Hepatocyte (in vitro differentiated cells): ENCODE results near the gene SPATA45. TPM values are rescaled to one million over a fixed set of nuclear protein-coding genes. Genes with fewer than 3 reads are reported as not detected.

Source experiments
- DNase-seq: peaks from one replicate; pipeline ENCODE4 v3.0.0-alpha.2; 2016; ENCODE audit warnings: low spot score
- H2AFZ ChIP-seq: fragments of 200-600 bp; sonication (generic); 2 replicates; pipeline ENCODE4 v1.6.0; 2016; ENCODE audit warnings: antibody characterized with exemption, mild to moderate bottlenecking
- H3K27ac ChIP-seq: fragments of 200-600 bp; sonication (generic); 2 replicates; pipeline ENCODE4 v1.5.1; 2016; ENCODE audit warnings: mild to moderate bottlenecking
- H3K27me3 ChIP-seq: fragments of 200-600 bp; sonication (generic); 2 replicates; pipeline ENCODE4 v1.6.1; 2016
- H3K36me3 ChIP-seq: fragments of 200-600 bp; sonication (generic); replicated peaks from 2 replicates; pipeline ENCODE4 v1.5.1; 2016; ENCODE audit warnings: low read depth; ENCODE audit not compliant: insufficient read depth
- H3K4me1 ChIP-seq: fragments of 200-600 bp; sonication (generic); 2 replicates; pipeline ENCODE4 v1.5.1; 2016; ENCODE audit warnings: mild to moderate bottlenecking, moderate library complexity; ENCODE audit not compliant: insufficient read depth
- H3K4me2 ChIP-seq: fragments of 200-600 bp; sonication (generic); 2 replicates; pipeline ENCODE4 v1.6.0; 2016
- H3K4me3 ChIP-seq: fragments of 200-600 bp; sonication (generic); 2 replicates; pipeline ENCODE4 v1.5.1; 2016; ENCODE audit warnings: mild to moderate bottlenecking
- H3K79me2 ChIP-seq: fragments of 200-600 bp; sonication (generic); 2 replicates; pipeline ENCODE4 v1.6.0; 2017; ENCODE audit warnings: mild to moderate bottlenecking
- H3K9me2 ChIP-seq: fragments of 200-600 bp; sonication (generic); replicated peaks from 2 replicates; pipeline ENCODE4 v1.6.0; 2017; ENCODE audit warnings: mild to moderate bottlenecking; ENCODE audit not compliant: insufficient read depth
- H3K9me3 ChIP-seq: fragments of 200-600 bp; sonication (generic); 2 replicates; pipeline ENCODE4 v1.5.1; 2016; ENCODE audit warnings: low read depth, mild to moderate bottlenecking
- H4K20me1 ChIP-seq: fragments of 200-600 bp; sonication (generic); 2 replicates; pipeline ENCODE4 v1.6.0; 2016; ENCODE audit warnings: mild to moderate bottlenecking; ENCODE audit not compliant: insufficient read depth, poor library complexity, severe bottlenecking
- CTCF ChIP-seq: fragments of 200-600 bp; sonication (generic); IDR thresholded peaks from 2 replicates; pipeline ENCODE4 v1.5.1; 2016; ENCODE audit warnings: antibody characterized with exemption, mild to moderate bottlenecking; ENCODE audit not compliant: poor library complexity
- EZH2 ChIP-seq: fragments of 200-600 bp; sonication (generic); IDR thresholded peaks from 2 replicates; pipeline ENCODE4 v1.6.1; 2016; ENCODE audit warnings: antibody characterized with exemption, mild to moderate bottlenecking, borderline replicate concordance
- EZH2phosphoT487 ChIP-seq: fragments of 200-600 bp; sonication (generic); IDR thresholded peaks from one replicate; pipeline ENCODE4 v1.6.1; 2018; ENCODE audit warnings: antibody characterized with exemption, mild to moderate bottlenecking, low read depth, moderate library complexity; ENCODE audit not compliant: unreplicated experiment, severe bottlenecking
- WGBS: methylation state at CpG from one replicate; pipeline ENCODE4 v1.1.6; 2016; ENCODE audit warnings: low lambda C conversion rate; ENCODE audit errors: missing lambda C conversion rate; 5-methylcytosine and 5-hydroxymethylcytosine counted together
- polyA plus RNA-seq: library from polyadenylated mRNA; unstranded; fragments of >200 nt; fragmentation: Nextera tagmentation; extraction: Ambion mirVana; gene quantifications from 2 replicates; pipeline ENCODE4 v1.2.1, GENCODE V29; 2016
- total RNA-seq: library from RNA; depleted of rRNA; stranded (reverse); fragments of >200 nt; gene quantifications from 2 replicates; pipeline ENCODE4 v1.2.3, GENCODE V29; 2014

SPATA45 gene
- total and polyA plus RNA-seq, 2 experiments from 2014 or later, result 0.44 TPM; not detected in 1

DNA sequence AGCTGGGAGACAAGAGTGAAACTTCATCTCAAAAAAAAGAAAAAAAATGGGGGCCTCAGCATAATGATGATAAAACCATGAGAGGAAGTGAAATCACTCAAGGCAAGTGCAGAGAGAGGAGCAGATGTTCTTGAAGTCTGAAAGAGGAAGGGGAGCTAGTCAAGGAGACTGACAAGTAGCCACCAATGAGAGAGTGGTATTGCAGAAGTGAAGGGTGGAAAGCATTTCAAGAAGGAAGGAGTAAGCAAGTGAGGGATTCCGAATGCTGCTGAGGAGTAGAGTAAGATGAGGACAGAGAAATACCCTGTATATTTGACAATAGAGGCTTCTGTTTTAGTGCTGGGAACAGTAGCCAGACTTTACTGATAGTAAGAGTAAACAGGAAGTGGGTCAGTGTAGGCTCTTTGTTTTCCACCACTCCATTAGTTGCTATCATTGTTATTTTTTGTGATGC lies 52.9 kb downstream of the SPATA45 start:
- Histone ChIP-seq H3K79me2 (peaks cover 22% of the 10 kb centered on the region), H3K9me2 (no peaks in the 10 kb centered on the region), H3K36me3 (no peaks in the 10 kb centered on the region), H2AFZ (no peak overlapping the region), H3K27ac (no peak overlapping the region), H3K4me2 (no peak overlapping the region), H3K4me1 (peaks cover 13% of the 10 kb centered on the region), H4K20me1 (no peaks in the 10 kb centered on the region), H3K4me3 (no peak overlapping the region), H3K9me3 (no peaks in the 10 kb centered on the region), H3K27me3 (no peaks in the 10 kb centered on the region)
- no peak for TF ChIP-seq EZH2
- TF ChIP-seq EZH2phosphoT487, result no peak
- TF ChIP-seq CTCF, result no peak
- no peak for DNase-seq
- 75% methylated on average over 1 of the region's 1 CpG for WGBS

DNA sequence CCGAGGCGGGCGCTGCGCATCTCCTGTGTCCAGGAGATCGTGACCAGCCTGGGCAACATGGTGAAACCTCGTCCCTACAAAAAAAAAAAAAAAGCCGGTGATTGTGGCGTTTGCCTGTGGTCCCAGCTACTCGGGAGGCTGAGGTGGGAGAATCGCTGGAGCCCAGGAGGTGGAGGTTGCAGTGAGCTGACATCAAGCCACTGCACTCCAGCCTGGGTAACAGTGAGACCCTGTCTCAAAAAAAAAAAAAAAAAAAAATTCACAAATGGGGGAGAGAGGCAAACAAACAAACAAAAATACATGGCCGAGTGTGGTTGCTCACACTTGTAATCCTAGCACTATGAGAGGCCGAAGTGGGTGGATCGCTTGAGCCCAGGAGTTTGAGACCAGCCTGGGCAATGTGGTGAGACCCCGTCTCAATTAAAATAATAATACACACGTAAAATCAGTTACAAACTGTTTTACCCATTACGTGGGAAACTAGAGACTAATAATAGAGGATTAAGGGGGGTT lies 55.0 kb downstream of the SPATA45 start:
- DNase-seq, result no peak
- 25% methylated on average over 16 of the region's 16 CpGs for WGBS
- peak overlapping the region; percentile 87 for H2AFZ ChIP-seq
- H3K9me3 ChIP-seq, result no peaks in the 10 kb centered on the region
- H3K27ac ChIP-seq, result peak overlapping the region; percentile 98
- peak overlapping the region; percentile 81 for H3K4me2 ChIP-seq
- peaks cover 43% of the 10 kb centered on the region for H3K79me2 ChIP-seq
- no peak for TF ChIP-seq EZH2
- TF ChIP-seq EZH2phosphoT487, result no peak
- no peak for TF ChIP-seq CTCF
- H3K4me3 ChIP-seq, result peak overlapping the region; percentile 44
- no peaks in the 10 kb centered on the region for H3K27me3 ChIP-seq
- no peaks in the 10 kb centered on the region for H3K36me3 ChIP-seq
- no peaks in the 10 kb centered on the region for H3K9me2 ChIP-seq
- H4K20me1 ChIP-seq, result no peaks in the 10 kb centered on the region
- peaks cover 13% of the 10 kb centered on the region for H3K4me1 ChIP-seq

DNA sequence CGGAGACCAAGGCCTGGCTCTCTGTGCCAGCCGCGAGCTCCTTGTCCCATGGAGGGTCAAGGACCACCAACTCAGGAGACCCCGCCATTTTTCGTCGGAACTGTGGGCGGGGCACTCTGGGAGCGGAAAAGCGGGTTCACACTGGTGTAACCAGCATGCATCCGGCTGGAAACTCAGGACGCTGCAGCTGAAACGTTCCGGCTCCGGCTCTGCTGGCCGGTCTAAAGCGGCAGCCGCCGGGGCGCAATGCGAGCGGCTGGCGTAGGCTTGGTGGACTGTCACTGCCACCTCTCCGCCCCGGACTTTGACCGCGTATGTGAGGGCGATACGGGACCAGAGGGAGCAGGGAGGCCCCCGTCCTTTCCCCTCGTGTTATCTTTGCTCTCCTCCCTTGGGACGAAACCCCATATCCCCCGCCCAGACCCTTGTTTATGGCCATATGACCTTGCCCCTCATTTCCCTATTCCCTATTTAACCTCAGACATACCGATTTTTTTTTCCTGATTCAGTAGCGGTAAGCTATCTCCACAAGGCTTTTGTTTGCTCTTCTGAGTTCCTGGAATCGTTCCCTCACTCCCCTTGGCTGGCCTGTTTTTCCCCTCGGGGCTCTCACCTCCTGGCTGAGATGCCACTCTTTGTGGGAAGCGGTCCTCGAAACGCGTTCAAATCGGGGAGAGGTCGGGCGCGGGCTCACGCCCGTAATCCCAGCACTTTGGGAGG lies 55.6 kb downstream of the SPATA45 start, which contains the start of the genes NSL1 and TATDN3:
TSS of gene NSL1 (minus strand) at position 102 of the 720 bp plus-strand sequence. CDS start at position 88, 14 bp downstream.
TSS of gene TATDN3 (plus strand) at position 219 of the 720 bp plus-strand sequence. CDS start at position 247, 28 bp downstream.
- peak within 1 kb of the TSS; percentile 87 for H2AFZ ChIP-seq

GRCh38 chr1:212791261-212791675 lies 56.2 kb downstream of the SPATA45 start:
- Histone ChIP-seq H3K4me1 (peaks cover 13% of the 10 kb centered on the region), H2AFZ (peak overlapping the region; percentile 72), H3K27me3 (no peaks in the 10 kb centered on the region), H3K4me2 (peak overlapping the region; percentile 79), H3K9me2 (no peaks in the 10 kb centered on the region), H3K27ac (peak overlapping the region; percentile 98), H3K36me3 (no peaks in the 10 kb centered on the region), H3K9me3 (no peaks in the 10 kb centered on the region), H4K20me1 (no peaks in the 10 kb centered on the region), H3K79me2 (peaks cover 44% of the 10 kb centered on the region), H3K4me3 (peak overlapping the region; percentile 87)
- TF ChIP-seq CTCF (no peak), EZH2phosphoT487 (no peak), EZH2 (no peak)
- no peak for DNase-seq
- WGBS, result 1% methylated on average over 22 of the region's 22 CpGs

More for the DNA sequence above, 55.6 kb downstream of the SPATA45 start, which contains the start of the genes NSL1 and TATDN3:
- WGBS, result under 1% methylated on average over 45 of the region's 46 CpGs
- no peaks in the 10 kb centered on the region for H3K36me3 ChIP-seq
- TF ChIP-seq EZH2phosphoT487 (no peak), EZH2 (no peak)
- H3K4me1 ChIP-seq, result peaks cover 13% of the 10 kb centered on the region
- H4K20me1 ChIP-seq, result no peaks in the 10 kb centered on the region
- H3K9me2 ChIP-seq, result no peaks in the 10 kb centered on the region
- H3K4me2 ChIP-seq, result peak within 1 kb of the TSS; percentile 81
- H3K27me3 ChIP-seq, result no peaks in the 10 kb centered on the region
- peak within 1 kb of the TSS; percentile 98 for H3K27ac ChIP-seq
- peaks cover 44% of the 10 kb centered on the region for H3K79me2 ChIP-seq
- peak within 1 kb of the TSS; percentile 87 for H3K4me3 ChIP-seq
- no peaks in the 10 kb centered on the region for H3K9me3 ChIP-seq
- peak; percentile 95 for DNase-seq
